Fibroblast of skin of right biceps (primary cell): Measurements from ENCODE around the gene ARFGAP2.

Experiments
- DNase-seq: peaks from one replicate; pipeline ENCODE4 v3.0.0-alpha.2; 2013

Gene ARFGAP2

DNA sequence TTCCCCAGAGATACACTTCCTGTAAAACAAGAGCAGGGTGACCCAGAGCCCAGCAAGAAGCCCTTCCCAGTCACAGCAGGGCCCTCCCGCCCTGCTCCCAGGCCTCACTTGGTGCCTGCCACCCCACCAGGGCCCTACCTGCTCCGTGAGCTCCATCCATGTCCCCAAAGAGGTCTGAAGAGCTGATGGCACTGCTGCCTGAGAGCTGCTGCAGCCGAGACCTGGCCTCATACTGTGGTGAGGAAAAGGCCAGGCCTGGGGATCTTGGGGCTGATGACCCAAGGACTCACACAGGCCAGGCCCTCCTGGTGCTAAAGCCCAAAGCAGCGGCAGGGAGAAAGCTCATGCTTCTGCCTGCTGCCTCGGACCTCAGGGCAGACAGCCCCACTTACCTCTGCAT lies 10.3 kb downstream of the ARFGAP2 start:
- DNase-seq: no peak

DNA sequence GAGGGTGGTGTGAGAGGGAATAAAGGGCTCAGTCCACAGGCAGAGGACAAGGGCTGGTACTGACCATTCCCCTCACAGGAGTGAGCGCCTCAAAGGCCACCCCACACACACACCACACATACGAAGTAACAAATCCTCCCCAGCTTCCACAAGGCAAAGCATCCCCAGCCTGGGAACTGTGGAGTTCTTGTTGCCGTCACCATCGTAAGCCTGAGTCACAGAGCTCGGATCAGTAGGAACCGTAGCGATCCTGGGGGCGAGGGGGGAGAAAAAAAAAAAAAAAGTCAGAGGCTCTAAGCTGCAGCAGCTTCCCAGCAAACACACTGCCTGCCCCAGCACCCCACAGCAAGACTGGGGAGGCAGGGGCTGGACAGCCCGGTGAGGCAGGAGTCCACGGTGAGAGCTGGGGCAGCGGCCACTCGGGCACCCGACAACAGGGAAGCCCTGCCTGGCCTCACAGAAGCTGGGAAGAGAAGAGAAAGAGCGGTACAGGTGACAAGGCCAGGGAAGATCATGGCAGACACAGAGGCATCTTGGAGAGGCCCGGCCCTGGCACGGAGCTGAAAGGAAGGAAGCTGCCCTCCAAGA lies 11.3 kb downstream of the ARFGAP2 start:
- DNase-seq: no peak

DNA sequence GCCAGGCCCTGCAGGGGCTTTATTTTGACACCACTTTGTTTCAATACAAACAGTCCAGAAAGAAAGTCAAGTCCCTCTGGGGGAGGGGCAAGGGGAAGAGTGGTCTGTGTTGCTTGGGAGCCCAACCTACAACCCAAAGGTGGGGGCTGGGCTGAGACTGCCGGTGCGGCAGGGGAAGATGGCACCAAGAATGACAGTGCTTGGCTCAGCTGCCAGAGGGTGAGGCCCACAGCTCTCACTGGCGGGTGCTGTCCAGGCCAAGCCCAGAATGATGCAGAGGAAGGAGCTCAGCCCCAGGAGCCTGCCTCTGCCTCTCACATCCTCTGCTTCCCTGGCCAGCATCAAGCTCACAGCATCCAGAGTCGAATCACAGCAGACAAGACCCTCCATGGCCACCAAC lies 12.4 kb downstream of the ARFGAP2 start:
- DNase-seq: no peak

DNA sequence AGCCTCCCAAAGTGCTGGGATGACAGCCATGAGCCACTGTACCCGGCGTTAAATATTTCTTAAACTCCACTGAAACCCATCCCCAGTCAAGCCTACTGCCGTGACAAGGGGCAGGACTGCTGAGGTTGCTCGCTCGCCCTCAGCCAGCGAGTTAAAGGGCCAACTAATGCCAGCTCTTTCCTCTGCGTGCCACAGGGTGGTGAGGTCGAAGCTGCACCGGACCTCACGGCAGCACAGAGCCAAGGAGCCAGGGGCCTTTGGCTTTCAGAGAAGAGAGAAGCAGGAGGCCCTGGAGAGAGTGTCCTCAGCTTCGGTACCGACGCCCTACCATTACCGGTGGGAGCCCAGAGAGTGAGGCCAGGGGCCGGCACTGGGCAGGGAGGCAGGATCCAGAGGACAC lies 12.8 kb downstream of the ARFGAP2 start:
- no peak for DNase-seq

DNA sequence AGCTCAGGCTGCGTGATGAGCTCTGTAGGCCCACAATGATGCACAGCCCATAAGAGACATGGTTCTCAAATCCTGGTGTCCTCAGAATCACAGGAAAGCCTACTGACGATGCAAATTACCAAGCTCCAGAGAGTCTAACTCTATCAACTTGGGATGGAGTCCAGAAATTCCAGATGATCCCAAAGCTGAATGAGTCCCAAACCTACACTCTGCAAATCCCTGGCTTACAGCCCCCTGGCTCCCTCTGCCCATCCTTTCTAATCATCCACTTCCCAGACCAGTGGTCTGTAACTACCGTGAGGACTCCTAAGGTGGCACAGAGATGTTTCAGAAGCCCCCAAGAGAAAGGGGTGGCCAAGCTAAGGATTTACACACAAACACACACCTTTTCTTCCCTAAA lies 13.5 kb downstream of the ARFGAP2 start:
- no peak for DNase-seq

DNA sequence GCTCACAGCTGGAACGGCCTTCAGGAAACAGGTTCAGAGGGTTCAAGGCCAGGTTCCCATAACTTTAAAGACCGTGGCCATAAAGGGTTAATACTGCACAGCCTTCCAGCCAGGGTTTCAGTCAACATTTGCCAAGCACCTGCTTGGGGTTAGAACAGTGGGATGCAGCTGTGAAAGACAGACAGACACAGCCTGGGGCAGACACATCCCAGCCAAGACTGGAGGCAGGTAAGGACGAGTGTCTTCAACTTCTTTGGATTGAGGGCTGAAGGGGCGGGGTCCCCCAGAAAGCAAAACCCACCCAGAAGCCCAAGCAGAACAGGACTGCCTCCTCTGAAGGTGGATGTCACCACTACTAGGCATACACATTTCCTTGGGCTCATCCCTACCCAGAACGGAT lies 14.3 kb downstream of the ARFGAP2 start:
- DNase-seq: no peak

DNA sequence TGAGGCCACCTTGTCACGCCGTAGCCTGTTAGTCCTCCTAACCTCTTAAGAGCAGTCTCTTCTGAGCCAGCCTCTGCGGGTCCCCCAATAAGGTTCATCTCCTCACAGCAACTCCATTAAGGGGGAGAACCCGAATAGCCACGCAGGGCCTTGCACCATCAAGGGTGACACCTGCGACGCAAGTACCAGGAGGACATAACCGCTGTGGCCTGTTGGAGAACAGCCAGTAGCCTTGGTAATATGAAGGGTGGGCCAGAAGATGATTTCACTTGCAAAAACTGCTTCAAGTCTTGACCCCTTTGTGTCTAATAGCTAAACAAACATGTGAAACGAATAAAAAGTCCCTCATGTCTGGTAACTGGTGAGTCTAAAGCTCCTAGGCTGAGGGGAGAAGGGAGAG lies 14.8 kb downstream of the ARFGAP2 start:
- DNase-seq: no peak

DNA sequence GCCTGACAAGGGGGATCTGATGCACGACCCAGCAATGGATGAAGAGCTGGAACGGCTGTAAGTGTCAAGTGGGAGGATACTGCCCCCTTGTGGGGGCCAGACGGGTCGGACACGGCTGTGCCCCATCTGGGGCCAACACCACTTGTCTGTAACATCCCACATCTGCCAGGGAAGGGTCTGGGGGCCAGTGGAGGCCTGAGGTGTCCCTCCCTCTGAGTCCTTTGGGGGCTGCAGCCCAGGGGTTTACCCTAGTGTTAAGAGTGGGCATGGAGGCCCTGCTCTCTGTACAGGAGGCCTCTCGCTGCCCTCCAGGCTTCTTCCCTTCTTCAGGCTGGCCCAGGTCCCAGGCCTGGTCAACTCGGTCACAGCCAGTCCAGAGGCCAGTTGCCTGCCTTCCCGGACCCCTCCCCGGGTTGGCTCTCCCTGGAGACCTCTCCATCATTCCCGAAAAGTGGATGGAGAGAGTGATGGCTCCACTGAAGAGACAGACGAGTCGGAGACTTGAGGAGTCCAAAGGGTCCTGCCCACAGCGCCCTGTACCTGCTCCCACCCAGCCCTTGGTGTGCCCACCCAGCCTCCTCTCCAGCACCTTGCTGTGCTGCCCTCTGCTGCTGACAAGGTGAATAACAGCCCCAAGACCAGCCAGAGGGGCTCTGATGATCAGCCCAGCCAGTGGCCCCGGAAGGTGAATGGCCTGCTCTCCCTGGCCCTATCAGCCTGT lies 15.4 kb downstream of the ARFGAP2 start:
- DNase-seq: peak; percentile 67

DNA sequence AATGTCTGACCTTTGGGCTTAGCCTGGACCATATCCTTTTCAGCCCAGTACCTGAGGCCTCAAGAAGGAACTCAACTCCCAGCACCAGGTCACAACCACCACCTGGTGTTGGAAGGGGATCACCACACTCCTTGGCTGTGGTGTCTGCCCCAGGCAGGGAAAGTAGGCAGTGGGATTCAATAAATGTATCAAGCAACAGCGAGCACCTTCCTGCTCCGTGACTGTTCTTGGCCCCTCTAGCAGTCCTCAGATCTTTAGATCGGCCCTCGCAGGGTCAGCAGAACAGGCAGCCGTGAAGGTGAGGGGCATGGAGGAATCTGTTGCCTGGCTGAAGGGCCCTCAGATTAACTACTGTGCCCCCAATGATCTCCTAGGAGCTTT lies 15.9 kb downstream of the ARFGAP2 start:
- DNase-seq: no peak

DNA sequence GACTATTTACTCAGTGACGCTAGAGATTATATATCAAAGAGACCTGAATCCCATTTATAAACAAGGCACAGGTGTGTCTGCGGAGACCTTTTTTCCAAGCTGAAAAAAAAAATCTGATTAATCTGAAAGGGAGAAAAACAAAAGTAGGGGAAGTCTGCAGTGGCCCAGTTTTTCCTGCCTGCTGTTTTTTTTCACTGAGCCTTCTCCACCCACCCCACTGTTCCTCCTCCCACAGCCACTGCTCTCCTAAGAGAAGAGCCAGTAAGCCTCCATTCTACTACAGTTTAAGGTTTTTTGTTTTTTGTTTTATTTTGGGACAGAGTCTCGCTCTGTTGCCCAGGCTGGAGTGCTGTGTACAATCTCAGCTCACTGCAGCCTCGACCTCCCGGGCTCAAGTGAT lies 18.4 kb downstream of the ARFGAP2 start:
- DNase-seq: no peak

DNA sequence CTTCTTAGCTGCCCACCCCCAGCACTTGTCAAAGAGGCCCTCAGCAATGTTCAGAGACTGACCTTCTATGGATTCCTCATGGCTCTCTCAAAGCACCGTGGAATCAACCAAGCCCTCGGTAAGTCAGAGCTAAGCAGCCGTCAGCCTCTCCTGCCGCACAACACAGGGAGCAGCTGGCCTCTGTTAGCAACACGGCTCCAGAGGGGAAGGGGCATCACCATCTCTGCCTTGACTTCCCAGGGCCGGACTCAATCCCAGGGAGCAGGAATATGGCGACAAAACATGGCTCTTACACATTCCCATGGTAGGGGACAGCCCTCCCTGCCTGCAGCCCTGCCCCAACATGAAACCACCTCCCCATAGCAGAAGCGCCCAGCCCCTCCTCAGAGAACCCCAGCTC lies 18.9 kb downstream of the ARFGAP2 start:
- DNase-seq: no peak

DNA sequence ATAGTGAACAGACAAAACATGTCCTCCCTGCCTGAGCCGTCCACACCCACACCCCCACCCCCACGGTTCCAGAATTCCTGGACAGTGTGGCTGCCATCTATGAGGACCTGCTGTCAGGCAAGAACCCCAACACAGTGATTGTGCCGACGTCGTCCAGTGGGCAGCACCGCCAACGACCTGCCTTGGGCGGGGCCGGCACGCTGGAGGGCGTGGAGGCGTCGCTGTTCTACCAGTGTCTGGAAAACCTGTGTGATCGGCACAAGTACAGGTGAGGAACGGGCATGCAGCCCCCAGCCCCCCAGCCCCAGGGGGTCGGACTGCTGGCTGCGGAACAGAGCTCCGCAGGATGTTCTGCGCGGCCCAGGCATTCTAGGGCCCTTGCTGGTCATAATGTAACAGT lies 19.7 kb downstream of the ARFGAP2 start:
- DNase-seq: no peak

DNA sequence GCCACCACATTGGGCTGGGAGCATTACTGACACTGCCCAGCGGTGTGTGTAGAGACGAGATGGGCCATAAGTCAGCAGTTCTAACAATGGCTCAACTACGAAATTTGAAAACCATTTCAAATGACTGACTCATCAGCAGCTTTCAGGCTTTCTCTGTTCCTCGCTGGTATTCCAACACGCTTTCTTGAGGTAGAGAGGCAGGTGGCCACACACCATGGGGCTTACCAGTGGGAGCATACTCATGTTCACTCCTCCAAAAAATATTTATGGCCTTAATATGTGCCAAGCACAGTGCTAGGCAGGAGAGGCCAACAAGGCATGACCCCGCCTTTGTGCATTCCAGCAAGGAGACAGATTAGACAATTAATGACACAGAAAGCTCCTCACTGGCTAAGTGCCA lies 20.3 kb downstream of the ARFGAP2 start:
- no peak for DNase-seq

DNA sequence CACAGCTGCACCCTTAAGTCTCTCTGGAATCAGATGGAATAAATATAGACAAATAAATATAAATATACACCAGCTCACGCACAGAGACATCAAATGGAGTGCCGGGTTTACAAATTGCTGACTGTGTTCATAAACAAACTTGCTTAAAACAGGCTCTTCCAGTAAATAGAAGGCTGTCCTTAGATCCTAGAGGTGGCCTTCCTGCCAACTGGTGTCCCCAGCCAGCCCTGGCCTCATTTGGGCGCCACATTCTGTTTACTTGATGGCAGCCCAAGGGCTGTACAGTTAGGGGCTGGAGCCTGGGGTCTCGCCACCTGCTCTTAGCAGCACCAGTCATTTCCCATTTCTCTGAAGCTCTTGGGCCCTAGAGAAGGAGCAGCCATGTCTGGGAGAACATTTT lies 20.8 kb downstream of the ARFGAP2 start:
- no peak for DNase-seq

DNA sequence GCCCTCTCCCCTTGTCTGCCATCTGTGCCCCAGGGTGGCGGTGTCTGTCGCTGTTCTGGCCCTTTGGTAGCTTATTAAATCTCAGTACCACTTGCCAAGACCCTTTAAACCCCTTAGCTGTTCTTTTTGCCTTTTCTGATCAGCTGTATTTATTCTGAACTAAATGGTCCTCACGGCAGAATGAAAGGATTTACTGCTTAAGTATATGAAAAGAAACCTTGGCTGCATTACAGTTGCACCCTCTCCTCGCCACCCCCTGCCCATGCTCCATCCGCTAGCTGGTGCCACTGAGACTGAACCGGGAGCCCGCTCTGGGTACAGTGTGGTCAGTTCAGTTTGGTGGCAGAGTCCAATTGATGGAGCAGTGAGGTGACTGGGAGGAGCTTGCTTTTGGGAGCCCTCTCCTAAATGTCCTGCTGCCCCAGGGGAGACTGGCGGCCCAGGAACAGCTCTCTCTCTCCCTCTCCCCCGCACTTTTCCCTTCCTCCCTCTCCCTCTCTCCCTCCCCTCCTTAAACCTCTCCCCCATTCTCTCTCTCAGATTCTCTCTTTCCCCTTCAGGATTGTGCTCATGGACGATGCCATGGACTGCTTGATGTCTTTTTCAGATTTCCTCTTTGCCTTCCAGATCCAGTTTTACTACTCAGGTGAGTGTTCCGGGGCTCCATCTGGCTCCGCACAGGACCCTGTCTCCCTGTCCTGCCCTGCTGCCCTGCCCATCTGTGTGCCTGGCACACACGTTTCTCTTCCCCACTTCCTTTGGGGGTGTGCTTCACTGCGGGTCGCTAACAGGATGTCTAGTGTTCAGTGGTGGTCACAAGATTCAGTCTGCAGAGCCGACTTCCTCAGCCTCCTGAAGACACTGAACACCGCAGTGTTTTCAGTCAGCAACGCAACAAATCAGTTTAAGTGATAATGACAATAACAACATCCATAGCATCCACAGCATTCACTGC lies 21.8 kb downstream of the ARFGAP2 start:
- DNase-seq: no peak

DNA sequence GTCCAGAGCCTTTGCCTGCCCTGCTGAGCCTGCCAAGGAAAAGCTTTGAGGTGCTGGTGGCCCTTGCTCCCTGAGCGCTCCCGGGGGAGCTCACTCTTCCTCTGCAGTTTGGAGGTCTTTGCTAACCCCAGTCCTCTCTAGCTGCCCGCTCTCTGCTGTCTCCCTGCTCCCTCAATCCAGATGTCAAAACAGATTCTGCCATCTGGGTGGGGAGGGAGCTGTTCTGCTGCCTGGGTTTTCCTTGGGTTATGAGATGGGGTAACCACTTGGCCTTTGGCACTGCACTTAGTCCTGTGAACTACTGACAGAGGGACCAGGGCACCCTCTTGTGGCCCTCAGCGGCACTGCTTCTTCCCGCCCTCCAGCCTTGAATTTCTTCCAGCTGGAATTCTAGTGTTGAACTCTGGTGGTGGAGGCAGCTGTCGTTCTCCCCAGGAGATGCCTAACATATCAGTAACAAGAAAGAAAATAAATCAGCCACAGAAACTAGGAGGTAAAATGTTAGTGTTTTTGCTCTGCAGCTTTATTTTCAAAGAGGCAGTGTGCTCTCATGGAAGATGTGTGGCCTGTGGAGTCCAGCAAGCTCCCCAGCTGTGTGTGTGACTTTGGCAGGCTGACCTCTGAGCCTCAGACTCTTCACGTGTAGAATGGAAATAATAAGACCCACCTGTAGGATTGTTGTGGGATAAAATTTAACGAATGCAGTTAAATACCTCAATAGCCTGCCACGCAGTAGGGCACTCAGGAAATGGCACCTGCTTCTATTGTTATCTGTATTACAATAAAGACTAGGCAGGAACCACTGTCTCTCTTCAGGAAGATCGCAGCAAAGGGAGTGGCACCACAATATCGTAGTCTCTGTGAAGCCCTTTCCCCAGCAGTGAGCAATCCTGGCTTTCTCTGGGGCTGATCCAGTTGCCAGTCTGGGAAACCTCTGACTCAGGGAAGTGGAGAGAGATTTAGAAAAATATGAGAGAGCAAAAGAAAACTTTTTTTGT lies 23.4 kb downstream of the ARFGAP2 start:
- peak; percentile 72 for DNase-seq

DNA sequence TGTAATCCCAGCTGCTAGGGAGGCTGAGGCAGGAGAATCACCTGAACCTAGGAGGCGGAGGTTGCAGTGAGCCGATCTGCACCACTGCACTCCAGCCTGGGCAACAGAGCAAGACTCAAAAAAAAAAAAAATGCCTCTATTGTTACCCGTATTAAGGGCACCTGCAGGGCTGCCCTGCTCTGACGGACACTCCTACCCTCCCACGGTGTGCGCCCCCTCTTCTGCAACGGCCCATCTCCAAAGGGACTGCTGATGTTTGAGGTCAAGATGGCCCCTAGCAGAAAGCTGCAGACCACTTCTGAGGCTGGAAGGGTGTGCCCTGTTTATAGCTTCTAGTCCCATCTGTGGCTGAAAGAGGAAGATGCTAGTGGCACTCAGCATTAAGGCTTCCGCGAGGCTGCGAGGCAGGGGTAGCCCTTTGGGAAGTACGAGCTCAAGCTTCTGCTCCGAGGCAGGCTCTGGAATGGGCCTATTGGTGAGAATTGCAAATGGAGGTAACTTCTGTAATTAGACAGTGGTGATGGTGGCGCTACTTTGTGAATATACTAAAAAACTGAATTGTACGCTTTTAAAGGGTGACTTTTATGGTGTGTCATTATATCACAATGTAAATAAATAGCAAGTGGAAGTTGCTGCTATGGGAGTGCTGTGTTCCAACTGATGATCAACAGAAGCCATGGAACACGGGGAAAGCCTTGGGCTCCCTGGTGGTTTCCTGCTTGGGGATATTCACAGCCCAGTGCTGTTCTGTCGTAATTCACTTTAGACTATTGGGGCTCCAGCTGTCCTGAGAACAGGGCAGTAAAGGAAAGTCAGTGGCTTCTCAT lies 24.3 kb downstream of the ARFGAP2 start:
- DNase-seq: no peak

DNA sequence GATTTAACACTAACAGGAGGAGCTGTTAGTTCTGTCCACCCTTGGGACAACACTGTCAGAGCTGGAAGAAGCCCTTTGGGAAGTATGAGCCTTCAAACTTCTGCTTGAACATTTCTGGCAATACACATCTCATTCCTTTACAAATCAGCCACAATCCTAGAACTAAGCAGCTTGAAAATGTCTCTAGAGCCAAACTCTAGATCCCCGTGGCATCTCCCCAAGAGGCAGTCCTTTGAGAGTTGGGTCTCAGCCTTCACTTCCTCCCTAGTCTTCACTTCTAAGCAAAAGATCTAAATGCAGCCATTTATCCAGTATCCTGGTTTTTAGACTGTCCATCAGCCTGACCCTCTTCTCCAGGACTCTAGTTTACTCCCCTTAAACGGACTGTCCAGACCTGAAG lies 26.9 kb downstream of the ARFGAP2 start:
- DNase-seq: no peak

DNA sequence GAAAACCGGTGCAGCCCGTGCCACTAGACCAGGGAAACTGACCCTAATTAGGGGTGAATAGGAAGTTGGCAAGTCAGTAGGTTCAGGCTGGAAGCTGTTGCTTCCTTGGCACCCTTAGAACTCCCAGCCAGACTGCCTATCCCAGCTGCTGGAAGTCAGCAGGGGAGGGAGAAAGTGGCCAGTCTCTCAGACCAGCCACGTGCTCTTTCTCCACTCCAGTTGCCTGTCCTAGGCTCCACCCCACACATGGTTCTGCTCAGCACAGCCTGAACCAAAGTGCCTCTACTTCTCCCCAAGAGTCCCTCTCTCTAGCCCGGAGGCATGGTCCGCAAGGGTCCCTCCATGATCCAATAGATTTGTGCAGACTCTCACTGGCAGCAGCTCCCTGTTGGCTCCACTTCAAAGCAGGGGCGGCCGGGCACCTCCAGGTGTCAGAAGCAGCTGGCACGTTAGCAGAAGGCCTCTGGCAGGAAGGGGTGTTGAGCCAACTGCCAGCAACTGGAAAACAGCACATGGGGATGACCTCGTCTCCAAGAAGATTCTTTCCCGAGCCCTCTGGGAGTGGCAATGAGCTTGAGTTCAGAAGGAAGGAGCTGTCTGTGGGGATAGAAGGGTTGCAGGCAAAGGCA lies 27.7 kb downstream of the ARFGAP2 start:
- no peak for DNase-seq

DNA sequence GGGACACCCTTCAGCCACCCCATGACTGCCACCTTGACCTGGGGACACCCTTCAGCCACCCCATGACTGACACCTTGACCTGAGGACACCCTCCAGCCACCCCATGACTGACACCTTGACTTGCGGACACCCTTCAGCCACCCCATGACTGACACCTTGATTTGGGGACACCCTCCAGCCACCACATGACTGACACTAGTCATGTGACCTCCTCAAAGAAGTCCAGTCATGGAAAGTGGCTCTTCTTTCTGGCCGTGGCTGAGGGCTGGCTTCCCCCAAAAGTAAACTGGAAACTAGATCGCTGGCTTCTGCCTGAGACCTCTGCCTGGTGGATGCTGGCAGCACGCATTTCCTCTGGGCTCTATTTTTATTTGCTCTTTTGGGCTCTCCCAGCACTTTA lies 28.4 kb downstream of the ARFGAP2 start:
- no peak for DNase-seq

DNA sequence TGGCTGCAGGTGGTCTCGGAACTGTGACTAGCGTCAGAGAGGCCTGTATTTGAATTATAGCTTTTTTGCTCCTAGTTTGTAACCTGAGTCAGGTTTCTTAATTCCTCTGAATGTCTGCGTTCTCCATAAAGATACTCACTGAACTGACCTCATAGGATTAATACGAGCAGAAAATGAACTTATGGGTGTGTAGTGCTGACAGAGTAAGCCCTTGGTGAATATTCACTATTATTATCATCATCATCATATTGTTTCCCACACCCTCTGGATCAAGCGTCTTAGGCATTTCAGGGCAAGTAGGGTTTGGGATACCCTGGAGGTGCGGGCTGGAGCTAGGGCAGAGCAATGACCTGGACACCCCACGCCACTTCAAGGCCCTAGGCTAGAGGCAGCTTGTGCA lies 29.0 kb downstream of the ARFGAP2 start:
- DNase-seq: no peak
